Naive thymus-derived CD8-positive, alpha-beta T cell (primary cell): Measurements from ENCODE around the gene SLC9A2. TPM values are rescaled to one million over a fixed set of nuclear protein-coding genes. Genes with fewer than 3 reads are reported as not detected.
A peak's percentile ranks its signal among the peaks of the same experiment; 100 is the strongest.

Experiments used
- ATAC-seq, 2 donors: fragments of 150-1000 bp; cut with Tn5 transposase in 1 of 2; sonication (Bioruptor Pico), chemical (Tn5 transposase) in 1 of 2; 1 replicate in 1 of 2; 2 replicates in 1 of 2; pipeline ENCODE4 v1.10.0; 2021; ENCODE audit warnings: mild to moderate bottlenecking in 2 of 2, moderate library complexity in 2 of 2
- POLR2A ChIA-PET: fragments of 350-600 bp; sonication (Branson Sonifier 250); formaldehyde crosslinking; loops from one replicate; lab custom pipeline; 2021; ENCODE audit warnings: antibody characterized with exemption; lab: Charles Lee
- DNase-seq, 10 donors: peaks; one replicate each; pipeline versions ENCODE4 v3.0.0 to v3.0.0-alpha.2; 2020 to 2022
- H3K27ac Mint-ChIP-seq, 10 donors: one replicate each; pipeline ENCODE4 v1.8.0; 2020 to 2022; ENCODE audit warnings: mild to moderate bottlenecking in 10 of 10, mixed read lengths in 10 of 10, moderate library complexity in 4 of 10, inconsistent platforms in 1 of 10
- H3K27me3 Mint-ChIP-seq, 5 donors: one replicate each; pipeline ENCODE4 v1.8.0; 2021 to 2022; ENCODE audit warnings: mixed read lengths in 5 of 5
- H3K36me3 Mint-ChIP-seq, 3 donors: one replicate each; pipeline ENCODE4 v1.8.0; 2020 to 2022; ENCODE audit warnings: mixed read lengths in 3 of 3, mild to moderate bottlenecking in 2 of 3, inconsistent platforms in 1 of 3
- H3K4me1 Mint-ChIP-seq, 4 donors: one replicate each; pipeline ENCODE4 v1.8.0; 2021 to 2022; ENCODE audit warnings: mixed read lengths in 4 of 4
- H3K4me3 Mint-ChIP-seq, 10 donors: one replicate each; pipeline ENCODE4 v1.8.0; 2020 to 2022; ENCODE audit warnings: mild to moderate bottlenecking in 10 of 10, mixed read lengths in 10 of 10, moderate library complexity in 6 of 10, inconsistent platforms in 1 of 10
- H3K9me3 Mint-ChIP-seq, 9 donors: one replicate each; pipeline ENCODE4 v1.8.0; 2020 to 2022; ENCODE audit warnings: mixed read lengths in 9 of 9, mild to moderate bottlenecking in 3 of 9, inconsistent platforms in 1 of 9, moderate library complexity in 1 of 9
- polyA plus RNA-seq, 3 donors: library from polyadenylated mRNA; unstranded; fragments of 300-500 nt; fragmentation: Illumina TruSeq; gene quantifications; one replicate each; pipeline ENCODE4 v1.2.3, GENCODE V29; 2021
- total RNA-seq, 8 experiments: library from RNA in 2 of 8; stranded (reverse) in 2 of 8; gene quantifications; one replicate each; pipeline ENCODE4 v1.2.3 and lab custom pipeline; 2021 to 2026

The SLC9A2 gene
- total and polyA plus RNA-seq, 5 experiments from 2014 or later, result not detected

DNA sequence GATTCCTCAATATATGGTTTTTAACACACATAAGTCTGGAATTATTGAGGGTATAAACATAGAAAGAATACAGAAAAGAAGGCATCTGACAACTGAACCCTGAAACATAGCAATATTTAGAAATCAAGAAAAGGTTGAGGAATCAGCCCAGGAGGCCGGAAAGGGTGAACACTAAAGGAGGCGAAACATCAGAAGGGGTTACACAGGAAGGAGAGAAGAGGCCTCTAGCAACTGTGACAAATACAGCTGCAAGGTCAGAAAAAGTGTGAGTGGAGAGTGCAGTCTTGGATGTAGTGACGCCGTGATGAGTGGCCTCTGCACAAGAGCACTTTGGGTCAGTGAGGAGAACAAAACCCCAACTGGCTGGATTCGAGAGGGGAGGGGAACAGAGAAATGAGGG lies 70.7 kb downstream of the SLC9A2 start:
- H3K4me1 Mint-ChIP-seq, result peaks cover 0 to 9% (median under 1%) of the 10 kb centered on the region in 4 donors
- peak overlapping the region in 1 of 10 donors; percentile 56 for H3K27ac Mint-ChIP-seq
- peak overlapping the region in 1 of 10 donors; percentile 74 for H3K4me3 Mint-ChIP-seq
- ATAC-seq, result peak in 1 of 2 donors; percentile 61
- no peak for DNase-seq
- H3K9me3 Mint-ChIP-seq, result no peaks in the 10 kb centered on the region
- H3K27me3 Mint-ChIP-seq, result no peaks in the 10 kb centered on the region
- POLR2A ChIA-PET, result no interaction called here
- no peaks in the 10 kb centered on the region for H3K36me3 Mint-ChIP-seq

DNA sequence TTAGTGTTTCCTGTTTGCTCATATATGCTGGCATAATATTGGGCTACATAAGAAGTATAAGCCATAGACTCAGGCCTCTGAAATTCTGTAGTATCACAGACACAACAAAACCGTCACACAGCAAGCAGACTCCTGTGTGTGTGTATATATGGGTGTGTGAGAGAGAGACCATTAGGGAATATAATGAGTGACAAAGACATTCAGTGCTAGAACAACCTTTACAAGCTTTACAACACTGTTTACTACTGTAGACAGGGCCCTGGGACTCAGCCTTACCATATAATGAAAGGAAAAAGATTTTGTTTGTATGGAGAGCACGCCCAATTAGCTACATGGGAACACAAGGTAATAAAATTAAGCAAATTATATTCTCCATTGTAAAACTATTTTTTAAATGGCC lies 77.1 kb downstream of the SLC9A2 start:
- no peak for DNase-seq
- Mint-ChIP-seq H3K4me3 (no peak overlapping the region), H3K27me3 (no peaks in the 10 kb centered on the region), H3K27ac (no peak overlapping the region), H3K4me1 (peaks cover 0 to 1% (median 0%) of the 10 kb centered on the region in 4 donors), H3K36me3 (no peaks in the 10 kb centered on the region), H3K9me3 (no peaks in the 10 kb centered on the region)
- no peak for ATAC-seq
- POLR2A ChIA-PET, result no interaction called here

DNA sequence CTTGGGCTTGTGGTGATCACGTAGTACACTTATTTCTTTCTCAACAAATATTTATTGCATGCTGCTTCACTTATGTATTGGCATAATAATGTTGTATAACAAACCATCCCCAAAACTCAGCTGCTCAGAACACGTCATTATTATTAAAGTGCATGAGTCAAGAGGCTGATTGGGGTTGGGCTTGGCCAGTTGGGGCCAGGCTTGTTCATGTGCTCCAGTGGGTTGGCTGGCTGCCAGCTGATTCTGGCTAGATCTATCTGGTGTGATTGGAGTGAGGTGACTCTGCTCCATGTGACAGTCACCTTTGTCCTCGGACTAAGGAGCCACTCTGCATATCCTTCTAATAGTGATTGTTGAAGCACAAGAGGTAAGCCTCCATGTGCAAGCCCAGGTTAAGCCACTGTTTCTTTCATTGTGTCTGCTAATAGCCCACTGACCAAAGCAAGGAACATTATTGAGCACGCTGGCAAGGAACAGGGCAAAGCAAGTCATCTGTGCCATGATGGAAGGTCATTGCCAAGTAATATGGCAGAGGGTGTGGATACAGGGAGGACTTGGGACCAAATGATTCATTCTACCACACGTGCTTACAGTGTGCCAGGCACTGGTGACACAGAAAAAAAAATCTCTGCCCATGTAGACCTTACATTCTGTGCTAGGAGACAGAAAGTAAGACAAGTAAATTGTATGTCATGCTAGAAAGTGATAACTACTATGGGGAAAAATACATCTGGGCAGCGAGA lies 79.2 kb downstream of the SLC9A2 start:
- Mint-ChIP-seq H3K27ac (no peak overlapping the region), H3K36me3 (no peaks in the 10 kb centered on the region), H3K9me3 (no peaks in the 10 kb centered on the region), H3K4me1 (no peaks in the 10 kb centered on the region), H3K27me3 (peaks cover 0 to 7% (median 0%) of the 10 kb centered on the region in 5 donors), H3K4me3 (no peak overlapping the region)
- POLR2A ChIA-PET, result no interaction called here
- ATAC-seq (no peak), DNase-seq (no peak)

DNA sequence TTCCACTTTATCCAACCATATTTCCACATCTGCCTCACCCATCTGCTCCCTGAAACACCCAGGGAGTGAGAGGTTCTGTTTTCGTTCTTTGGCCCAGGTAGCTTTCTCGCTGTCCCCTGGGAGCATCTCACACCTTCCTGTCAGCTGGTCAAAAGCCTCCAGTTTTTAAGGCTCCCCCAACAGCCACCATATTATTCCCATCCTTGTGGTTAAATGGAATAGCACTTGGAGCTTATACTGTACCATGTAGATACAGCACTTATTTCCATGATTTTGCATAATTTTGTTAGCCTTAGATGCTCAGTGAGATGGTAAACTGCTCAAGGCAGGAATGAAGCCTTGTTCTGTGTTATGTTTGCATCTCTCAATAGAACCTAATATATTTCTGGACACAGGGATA lies 84.0 kb downstream of the SLC9A2 start:
- Mint-ChIP-seq H3K27ac (no peak overlapping the region), H3K4me1 (no peaks in the 10 kb centered on the region), H3K36me3 (no peaks in the 10 kb centered on the region), H3K4me3 (no peak overlapping the region), H3K27me3 (peaks cover 4 to 13% (median 8%) of the 10 kb centered on the region in 5 donors), H3K9me3 (no peaks in the 10 kb centered on the region)
- DNase-seq, result no peak
- POLR2A ChIA-PET, result no interaction called here
- ATAC-seq, result no peak

DNA sequence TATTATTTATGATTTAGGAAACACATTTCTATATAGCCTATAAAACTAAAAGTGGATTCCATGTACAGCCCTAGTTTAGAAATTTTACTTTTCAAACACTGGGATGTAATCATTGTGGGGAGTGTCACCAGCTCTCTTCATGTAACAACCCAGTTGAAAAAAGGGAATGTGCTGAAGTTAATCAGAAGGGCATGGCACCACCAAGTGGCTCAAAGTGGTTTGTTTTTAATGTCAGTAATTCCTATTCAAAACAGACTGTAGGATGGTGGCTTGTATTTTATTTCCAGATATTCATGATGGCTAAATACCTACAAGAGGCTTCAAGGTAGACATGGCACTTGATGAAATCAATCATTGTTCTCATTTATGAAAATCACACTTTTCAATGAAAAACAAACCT lies 84.4 kb downstream of the SLC9A2 start:
- Mint-ChIP-seq H3K9me3 (no peaks in the 10 kb centered on the region), H3K4me1 (no peaks in the 10 kb centered on the region), H3K27ac (no peak overlapping the region), H3K36me3 (no peaks in the 10 kb centered on the region), H3K27me3 (peaks cover 4 to 13% (median 8%) of the 10 kb centered on the region in 5 donors), H3K4me3 (no peak overlapping the region)
- POLR2A ChIA-PET, result no interaction called here
- peak in 2 of 10 donors; percentile 12 to 17 for DNase-seq
- ATAC-seq, result no peak

DNA sequence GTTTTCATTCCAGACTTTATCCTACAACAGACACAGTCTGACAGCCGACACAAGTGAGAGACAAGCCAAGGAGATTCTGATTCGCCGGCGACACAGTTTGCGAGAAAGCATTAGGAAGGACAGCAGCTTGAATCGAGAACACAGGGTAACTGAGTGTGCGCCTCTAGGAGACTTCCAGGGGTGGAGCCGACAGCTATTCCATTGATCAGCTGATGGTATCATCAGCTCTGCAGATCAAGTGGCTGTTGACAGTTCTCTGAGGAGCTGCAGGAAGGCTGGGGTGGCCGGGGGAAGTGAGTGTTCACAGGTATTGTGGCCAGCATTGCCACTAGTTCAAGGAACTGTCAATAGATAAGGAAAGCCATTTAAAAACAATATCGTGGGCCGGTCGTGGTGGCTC lies 85.2 kb downstream of the SLC9A2 start:
- peaks cover 4 to 13% (median 8%) of the 10 kb centered on the region in 5 donors for H3K27me3 Mint-ChIP-seq
- H3K27ac Mint-ChIP-seq, result no peak overlapping the region
- DNase-seq (no peak), ATAC-seq (no peak)
- H3K36me3 Mint-ChIP-seq, result no peaks in the 10 kb centered on the region
- POLR2A ChIA-PET, result no interaction called here
- no peak overlapping the region for H3K4me3 Mint-ChIP-seq
- H3K9me3 Mint-ChIP-seq, result no peaks in the 10 kb centered on the region
- no peaks in the 10 kb centered on the region for H3K4me1 Mint-ChIP-seq

DNA sequence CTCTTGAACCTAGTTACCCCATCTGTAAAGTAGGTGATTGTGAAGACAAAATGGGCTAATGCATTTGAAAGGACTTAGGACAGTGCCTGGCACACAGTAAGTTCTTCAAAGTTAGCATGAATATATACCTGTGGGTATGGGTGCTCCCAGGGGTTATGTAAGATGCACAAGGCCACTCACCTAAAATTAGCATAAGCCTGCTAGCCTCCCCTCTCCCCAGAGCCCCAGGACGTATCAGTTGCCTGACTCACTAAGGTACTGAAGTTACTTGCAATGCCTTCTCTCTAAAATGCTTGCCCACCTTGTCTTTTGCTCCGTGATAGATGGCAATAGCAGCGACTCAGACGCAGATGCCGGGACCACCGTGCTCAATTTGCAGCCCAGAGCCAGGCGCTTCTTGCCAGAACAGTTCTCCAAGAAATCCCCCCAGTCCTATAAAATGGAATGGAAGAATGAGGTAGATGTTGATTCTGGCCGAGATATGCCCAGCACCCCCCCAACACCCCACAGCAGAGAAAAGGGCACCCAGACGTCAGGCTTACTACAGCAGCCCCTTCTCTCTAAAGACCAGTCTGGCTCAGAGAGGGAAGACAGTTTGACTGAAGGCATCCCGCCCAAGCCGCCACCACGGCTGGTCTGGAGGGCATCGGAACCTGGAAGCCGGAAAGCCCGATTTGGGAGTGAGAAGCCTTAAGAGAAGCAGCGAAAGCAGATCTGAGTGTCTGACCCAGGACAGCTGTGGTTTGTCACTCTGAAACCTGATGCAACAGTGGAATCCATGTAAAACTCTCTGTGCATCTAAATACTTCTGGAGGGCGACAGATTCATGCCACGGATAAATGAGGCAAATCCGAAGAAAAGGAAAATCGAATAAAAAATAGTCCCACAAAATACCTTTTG lies 88.7 kb downstream of the SLC9A2 start:
- Mint-ChIP-seq H3K36me3 (no peaks in the 10 kb centered on the region), H3K9me3 (no peaks in the 10 kb centered on the region), H3K4me1 (no peaks in the 10 kb centered on the region), H3K4me3 (no peak overlapping the region), H3K27ac (peak overlapping the region in 1 of 10 donors; percentile 32), H3K27me3 (peaks cover 4 to 10% (median 8%) of the 10 kb centered on the region in 5 donors)
- no peak for DNase-seq
- POLR2A ChIA-PET, result no interaction called here
- no peak for ATAC-seq

DNA sequence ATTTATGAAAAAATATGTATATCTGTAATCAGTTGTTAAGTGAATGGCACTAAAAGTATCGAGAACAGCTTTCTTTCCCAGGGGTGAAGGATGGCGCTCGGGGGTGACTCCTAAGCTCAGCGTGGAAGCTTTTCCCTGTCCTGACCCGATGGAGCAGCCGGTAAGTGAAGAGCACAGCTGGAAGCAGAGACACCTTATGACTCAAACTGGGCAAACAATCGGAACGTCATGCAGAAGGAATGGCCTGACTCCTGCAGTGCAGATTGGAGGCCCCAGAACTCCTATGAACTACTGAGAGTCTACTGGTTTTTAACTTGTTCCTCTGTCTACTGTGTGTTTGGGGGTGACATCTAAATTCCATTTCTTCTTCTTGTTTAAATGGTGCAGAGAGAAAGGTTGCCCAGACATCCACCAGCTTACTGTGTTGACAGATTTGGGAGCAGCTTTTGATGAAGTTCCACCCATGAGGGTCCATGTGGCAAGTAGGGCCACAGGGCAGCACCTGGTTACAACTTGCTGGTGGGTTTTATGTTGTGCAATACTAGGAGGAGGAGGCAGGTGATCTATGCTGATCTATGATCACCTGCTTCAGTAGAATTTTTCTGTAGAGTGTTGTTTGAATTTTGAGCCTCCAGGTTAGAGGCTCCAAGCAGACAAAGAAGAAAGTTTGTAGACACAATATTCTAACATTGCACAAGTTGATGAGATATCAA lies 89.7 kb downstream of the SLC9A2 start:
- ATAC-seq, result no peak
- no peak overlapping the region for H3K27ac Mint-ChIP-seq
- H3K4me1 Mint-ChIP-seq, result no peaks in the 10 kb centered on the region
- no peak overlapping the region for H3K4me3 Mint-ChIP-seq
- DNase-seq, result no peak
- H3K36me3 Mint-ChIP-seq, result no peaks in the 10 kb centered on the region
- POLR2A ChIA-PET, result no interaction called here
- peaks cover 4 to 9% (median 6%) of the 10 kb centered on the region in 5 donors for H3K27me3 Mint-ChIP-seq
- no peaks in the 10 kb centered on the region for H3K9me3 Mint-ChIP-seq

DNA sequence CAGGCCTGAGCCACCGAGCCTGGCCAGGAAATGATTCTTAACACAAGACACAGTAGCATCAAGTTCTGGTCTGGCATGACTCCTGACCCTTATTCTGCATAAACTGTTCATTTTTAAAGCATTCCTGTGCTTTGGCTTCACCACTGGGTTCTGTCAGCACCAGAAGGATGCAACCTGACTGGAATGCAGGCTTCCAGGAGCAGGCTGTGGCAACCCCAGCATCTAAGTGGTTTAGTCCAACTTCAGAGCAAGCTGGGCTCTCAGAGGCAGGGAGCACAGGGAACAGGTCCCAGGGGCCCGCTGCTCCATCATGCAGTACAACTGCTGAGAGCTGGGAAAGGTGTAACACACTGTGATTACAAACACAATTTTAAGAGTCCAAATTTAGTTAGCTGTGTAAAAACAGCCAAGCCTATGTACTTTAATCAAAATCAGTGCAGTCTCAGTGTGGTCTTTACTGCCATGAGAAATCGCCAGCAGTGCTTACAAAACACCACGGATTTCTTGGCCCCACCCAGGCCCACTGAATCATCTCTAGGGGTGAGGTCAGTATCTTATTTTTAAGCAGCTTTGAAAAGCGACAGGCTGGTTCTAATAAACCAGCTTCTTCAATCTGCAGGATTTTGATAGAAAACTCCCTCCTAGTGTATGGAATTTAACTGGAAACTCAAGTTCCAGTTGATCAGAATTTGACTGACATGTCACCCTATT lies 98.1 kb downstream of the SLC9A2 start:
- H3K4me3 Mint-ChIP-seq, result no peak overlapping the region
- no peaks in the 10 kb centered on the region for H3K27me3 Mint-ChIP-seq
- POLR2A ChIA-PET, result no interaction called here
- peak overlapping the region in 2 of 10 donors; percentile 24 to 69 for H3K27ac Mint-ChIP-seq
- DNase-seq (no peak), ATAC-seq (no peak)
- H3K36me3 Mint-ChIP-seq, result peaks cover 16 to 55% (median 24%) of the 10 kb centered on the region in 3 donors
- peaks cover 0 to 9% (median 0%) of the 10 kb centered on the region in 4 donors for H3K4me1 Mint-ChIP-seq
- H3K9me3 Mint-ChIP-seq, result no peaks in the 10 kb centered on the region

DNA sequence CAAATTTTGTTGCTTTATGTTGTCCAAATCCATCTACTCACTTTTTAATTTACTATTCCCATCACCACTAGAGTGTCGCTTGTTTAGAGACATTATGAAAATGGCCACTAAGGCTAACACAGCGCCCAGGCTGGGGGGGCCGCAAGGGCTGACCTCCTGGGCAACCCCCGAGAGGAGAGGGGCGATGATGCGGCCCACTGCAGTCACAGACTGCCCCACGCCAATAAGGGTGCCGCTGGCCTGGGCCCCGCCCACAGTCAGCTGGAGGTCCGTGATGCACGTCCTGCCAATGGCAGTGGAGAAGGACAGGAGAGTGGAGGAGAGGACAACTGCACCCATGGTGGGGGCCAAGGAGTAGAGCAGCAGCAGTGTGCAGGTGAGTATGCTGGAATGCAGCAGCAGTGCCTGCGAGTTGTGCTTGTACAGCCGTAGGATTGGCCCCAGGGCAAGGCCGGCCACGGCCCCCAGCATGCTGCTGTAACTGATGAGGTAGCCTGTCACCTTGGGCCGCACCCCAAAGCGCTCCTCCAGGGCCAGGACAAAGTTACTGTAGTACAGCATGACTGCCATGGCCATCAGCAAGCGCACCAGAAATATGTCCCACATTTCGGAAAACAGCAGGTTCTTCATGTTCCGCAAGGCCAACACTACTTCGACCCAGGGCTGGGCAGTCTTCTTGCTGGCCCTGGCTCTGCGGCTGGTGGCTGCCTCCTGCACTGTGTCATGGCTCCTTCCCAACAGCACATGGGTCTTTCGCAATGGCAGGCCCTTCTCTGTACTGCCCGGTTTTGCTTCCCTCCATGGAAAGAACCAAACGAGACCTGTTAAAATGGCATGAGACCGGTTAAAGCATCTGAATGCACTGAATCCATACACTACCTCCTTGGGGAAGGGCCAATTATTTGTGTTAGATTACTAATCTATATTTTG lies 99.3 kb downstream of the SLC9A2 start:
- POLR2A ChIA-PET, result no interaction called here
- DNase-seq (no peak), ATAC-seq (no peak)
- Mint-ChIP-seq H3K9me3 (no peaks in the 10 kb centered on the region), H3K27me3 (no peaks in the 10 kb centered on the region), H3K36me3 (peaks cover 16 to 67% (median 32%) of the 10 kb centered on the region in 3 donors), H3K4me3 (no peak overlapping the region), H3K27ac (peak overlapping the region in 2 of 10 donors; percentile 27 to 69), H3K4me1 (peaks cover 0 to 10% (median 0%) of the 10 kb centered on the region in 4 donors)

DNA sequence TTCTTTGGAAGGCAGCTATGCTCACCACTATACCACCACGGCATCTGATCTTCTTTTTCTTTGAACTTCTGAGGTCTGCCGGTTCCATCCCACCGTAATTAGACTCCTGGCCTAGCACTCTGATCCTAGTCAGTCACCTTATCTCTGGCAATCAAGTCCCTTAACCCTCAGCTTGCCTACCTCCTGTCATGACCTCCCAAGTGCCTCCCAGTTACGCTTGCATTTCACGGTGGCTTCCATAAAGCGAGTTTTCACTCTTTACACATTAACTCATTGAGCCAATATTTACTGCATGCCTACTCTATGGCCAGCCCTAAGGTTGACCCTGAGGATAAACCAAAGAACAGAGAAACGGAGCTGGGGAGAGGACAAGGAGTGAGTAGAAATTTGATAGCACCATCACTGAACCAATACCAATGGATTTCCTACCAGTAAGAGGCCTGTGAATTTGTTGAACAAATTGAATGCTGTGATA lies 104.7 kb downstream of the SLC9A2 start:
- no peak for DNase-seq
- Mint-ChIP-seq H3K4me3 (no peak overlapping the region), H3K27me3 (no peaks in the 10 kb centered on the region), H3K36me3 (peaks cover 27 to 94% (median 28%) of the 10 kb centered on the region in 3 donors), H3K4me1 (peaks cover 0 to 10% (median 0%) of the 10 kb centered on the region in 4 donors), H3K27ac (peak overlapping the region in 1 of 10 donors; percentile 30), H3K9me3 (no peaks in the 10 kb centered on the region)
- POLR2A ChIA-PET, result no interaction called here
- no peak for ATAC-seq
